ENCODE data around the gene SLC35G3.

The SLC35G3 gene

DNA sequence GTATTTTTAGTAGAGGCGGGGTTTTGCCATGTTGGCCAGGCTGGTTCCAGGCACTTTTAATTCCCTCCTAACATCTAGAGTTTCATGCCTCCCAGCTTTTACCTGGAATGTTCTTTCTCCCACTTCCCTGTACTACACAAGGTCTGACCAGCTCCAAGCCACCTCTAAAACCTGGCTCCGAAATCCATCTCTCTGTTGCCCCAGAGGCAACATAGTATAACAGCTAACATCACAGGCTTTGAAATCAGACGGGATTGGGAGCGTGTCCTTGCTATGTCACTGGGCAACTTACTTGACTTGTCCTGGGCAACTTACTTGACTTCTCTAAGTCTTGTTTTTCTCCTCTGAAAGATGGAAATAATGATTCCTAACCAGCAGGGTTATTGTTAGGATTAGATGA lies 31.4 kb downstream of the SLC35G3 start:
- Histone ChIP-seq H3K27me3 (ENCODE audit: insufficient read depth, poor library complexity, severe bottlenecking) (no peaks in the 10 kb centered on the region), H3K27ac (replicated peaks) (no peak overlapping the region), H3K4me3 (replicated peaks; ENCODE audit: insufficient read depth, low read length) (no peak overlapping the region)
- TF ChIP-seq POLR2AphosphoS5 (IDR thresholded peaks at IDR 0.05; ENCODE audit: low read depth) (no peak), SPI1 (IDR thresholded peaks at IDR 0.05; ENCODE audit: borderline replicate concordance, low read depth) (no peak), GABPA (IDR thresholded peaks at IDR 0.05; ENCODE audit: low read depth) (no peak)
- TF ChIP-seq, protein P1, sequence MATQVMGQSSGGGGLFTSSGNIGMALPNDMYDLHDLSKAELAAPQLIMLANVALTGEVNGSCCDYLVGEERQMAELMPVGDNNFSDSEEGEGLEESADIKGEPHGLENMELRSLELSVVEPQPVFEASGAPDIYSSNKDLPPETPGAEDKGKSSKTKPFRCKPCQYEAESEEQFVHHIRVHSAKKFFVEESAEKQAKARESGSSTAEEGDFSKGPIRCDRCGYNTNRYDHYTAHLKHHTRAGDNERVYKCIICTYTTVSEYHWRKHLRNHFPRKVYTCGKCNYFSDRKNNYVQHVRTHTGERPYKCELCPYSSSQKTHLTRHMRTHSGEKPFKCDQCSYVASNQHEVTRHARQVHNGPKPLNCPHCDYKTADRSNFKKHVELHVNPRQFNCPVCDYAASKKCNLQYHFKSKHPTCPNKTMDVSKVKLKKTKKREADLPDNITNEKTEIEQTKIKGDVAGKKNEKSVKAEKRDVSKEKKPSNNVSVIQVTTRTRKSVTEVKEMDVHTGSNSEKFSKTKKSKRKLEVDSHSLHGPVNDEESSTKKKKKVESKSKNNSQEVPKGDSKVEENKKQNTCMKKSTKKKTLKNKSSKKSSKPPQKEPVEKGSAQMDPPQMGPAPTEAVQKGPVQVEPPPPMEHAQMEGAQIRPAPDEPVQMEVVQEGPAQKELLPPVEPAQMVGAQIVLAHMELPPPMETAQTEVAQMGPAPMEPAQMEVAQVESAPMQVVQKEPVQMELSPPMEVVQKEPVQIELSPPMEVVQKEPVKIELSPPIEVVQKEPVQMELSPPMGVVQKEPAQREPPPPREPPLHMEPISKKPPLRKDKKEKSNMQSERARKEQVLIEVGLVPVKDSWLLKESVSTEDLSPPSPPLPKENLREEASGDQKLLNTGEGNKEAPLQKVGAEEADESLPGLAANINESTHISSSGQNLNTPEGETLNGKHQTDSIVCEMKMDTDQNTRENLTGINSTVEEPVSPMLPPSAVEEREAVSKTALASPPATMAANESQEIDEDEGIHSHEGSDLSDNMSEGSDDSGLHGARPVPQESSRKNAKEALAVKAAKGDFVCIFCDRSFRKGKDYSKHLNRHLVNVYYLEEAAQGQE (IDR thresholded peaks at IDR 0.05; ENCODE audit: insufficient replicate concordance, low read depth) = no peak
- TF ChIP-seq, protein P2, sequence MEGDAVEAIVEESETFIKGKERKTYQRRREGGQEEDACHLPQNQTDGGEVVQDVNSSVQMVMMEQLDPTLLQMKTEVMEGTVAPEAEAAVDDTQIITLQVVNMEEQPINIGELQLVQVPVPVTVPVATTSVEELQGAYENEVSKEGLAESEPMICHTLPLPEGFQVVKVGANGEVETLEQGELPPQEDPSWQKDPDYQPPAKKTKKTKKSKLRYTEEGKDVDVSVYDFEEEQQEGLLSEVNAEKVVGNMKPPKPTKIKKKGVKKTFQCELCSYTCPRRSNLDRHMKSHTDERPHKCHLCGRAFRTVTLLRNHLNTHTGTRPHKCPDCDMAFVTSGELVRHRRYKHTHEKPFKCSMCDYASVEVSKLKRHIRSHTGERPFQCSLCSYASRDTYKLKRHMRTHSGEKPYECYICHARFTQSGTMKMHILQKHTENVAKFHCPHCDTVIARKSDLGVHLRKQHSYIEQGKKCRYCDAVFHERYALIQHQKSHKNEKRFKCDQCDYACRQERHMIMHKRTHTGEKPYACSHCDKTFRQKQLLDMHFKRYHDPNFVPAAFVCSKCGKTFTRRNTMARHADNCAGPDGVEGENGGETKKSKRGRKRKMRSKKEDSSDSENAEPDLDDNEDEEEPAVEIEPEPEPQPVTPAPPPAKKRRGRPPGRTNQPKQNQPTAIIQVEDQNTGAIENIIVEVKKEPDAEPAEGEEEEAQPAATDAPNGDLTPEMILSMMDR (IDR thresholded peaks at IDR 0.05; ENCODE audit: insufficient read depth, low read length) = no peak
- no peak for DNase-seq (ENCODE audit: low read depth in 1 of 2, low spot score in 1 of 2)

DNA sequence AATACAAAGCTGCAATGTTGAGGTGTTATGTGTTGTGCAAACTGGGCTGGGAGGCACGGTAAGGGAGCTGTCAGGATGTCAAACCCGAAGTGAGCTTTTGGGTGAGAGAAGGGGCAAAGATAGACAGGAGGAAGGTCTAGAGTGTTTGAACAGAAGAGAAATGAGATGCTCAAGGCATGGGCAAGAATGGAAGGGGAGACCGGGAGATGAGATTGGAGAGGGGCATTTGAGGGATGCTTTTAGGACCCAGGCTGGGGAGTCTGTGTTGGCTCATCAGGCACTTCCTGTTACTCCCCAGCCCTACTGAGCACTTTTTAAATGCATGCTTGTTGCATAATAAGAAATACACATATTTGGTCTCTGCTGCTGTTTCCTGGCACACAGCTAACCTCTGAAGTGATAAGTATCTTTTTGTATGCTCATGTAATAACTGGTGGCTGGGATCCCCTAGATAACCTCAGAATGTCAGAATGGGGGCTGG lies 32.9 kb downstream of the SLC35G3 start:
- TF ChIP-seq, protein P1 (IDR thresholded peaks at IDR 0.05; ENCODE audit: insufficient replicate concordance, low read depth) = no peak
- TF ChIP-seq GABPA (IDR thresholded peaks at IDR 0.05; ENCODE audit: low read depth) = no peak
- TF ChIP-seq SPI1 (IDR thresholded peaks at IDR 0.05; ENCODE audit: borderline replicate concordance, low read depth) = peak; percentile 71
- TF ChIP-seq, protein P2 (IDR thresholded peaks at IDR 0.05; ENCODE audit: insufficient read depth, low read length) = no peak
- no peak for TF ChIP-seq POLR2AphosphoS5 (IDR thresholded peaks at IDR 0.05; ENCODE audit: low read depth)
- peak in 1 of 2 experiments; percentile 56 for DNase-seq (ENCODE audit: low read depth in 1 of 2, low spot score in 1 of 2)
- H3K4me3 ChIP-seq (replicated peaks; ENCODE audit: insufficient read depth, low read length) = no peak overlapping the region
- no peak overlapping the region for H3K27ac ChIP-seq (replicated peaks)
- no peaks in the 10 kb centered on the region for H3K27me3 ChIP-seq (ENCODE audit: insufficient read depth, poor library complexity, severe bottlenecking)

DNA sequence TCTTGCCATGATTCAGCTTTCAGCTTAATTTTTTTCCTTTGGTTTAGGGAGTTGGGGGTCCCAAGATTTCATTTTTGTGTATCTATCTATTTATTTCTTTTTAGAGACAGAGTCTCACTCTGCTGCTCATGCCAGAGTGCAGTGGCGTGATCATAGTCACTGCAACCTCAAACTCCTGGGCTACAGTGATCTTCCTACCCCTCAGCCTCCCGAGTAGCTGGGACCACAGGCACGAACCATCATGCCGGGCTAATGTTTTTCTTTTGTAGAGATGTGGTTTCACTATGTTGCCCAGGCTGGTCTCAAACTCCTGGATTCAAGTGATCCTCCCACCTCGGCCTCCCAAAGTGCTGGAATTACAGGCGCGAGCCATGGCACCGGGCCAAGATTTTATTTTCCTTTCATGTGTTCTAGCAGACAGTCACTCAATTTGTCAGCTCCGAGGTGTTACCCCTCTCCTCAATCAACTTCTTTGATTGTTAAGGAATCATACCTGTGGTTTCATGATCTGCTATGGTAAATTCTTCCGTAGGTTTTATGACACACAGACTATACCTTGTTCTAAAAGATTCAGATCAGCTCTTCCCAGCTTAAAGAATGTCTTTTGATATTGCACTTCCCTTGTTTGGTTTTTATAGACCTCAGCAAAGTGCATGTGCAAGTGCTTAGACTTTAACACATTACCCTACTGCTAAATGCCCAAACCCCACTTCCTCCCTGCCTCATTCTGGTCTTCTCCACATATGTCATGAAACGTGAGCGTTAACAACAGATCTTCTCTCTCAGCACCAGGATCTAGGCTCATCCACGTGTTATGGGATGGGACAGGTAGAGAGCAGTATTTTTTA lies 33.6 kb downstream of the SLC35G3 start:
- peak; percentile 52; the same call in 1 of the 2 replicates for TF ChIP-seq SPI1 (IDR thresholded peaks at IDR 0.05; ENCODE audit: borderline replicate concordance, low read depth)
- TF ChIP-seq, protein P2 (IDR thresholded peaks at IDR 0.05; ENCODE audit: insufficient read depth, low read length) = no peak
- no peak overlapping the region for H3K27ac ChIP-seq (replicated peaks)
- no peaks in the 10 kb centered on the region for H3K27me3 ChIP-seq (ENCODE audit: insufficient read depth, poor library complexity, severe bottlenecking)
- DNase-seq (ENCODE audit: low read depth in 1 of 2, low spot score in 1 of 2) = no peak
- no peak overlapping the region for H3K4me3 ChIP-seq (replicated peaks; ENCODE audit: insufficient read depth, low read length)

Data from HL-60 (cell line).